KMS-11 (cell line): ENCODE results near the gene TBC1D8.
A peak's percentile ranks its signal among the peaks of the same experiment; 100 is the strongest.

Experiments used
- H2AFZ ChIP-seq: fragments of 200-600 bp; sonication (generic); 2 replicates; pipeline ENCODE4 v1.6.1; 2016; ENCODE audit warnings: antibody characterized with exemption, mixed run types, low read depth
- H3K27ac ChIP-seq: fragments of 200-600 bp; sonication (generic); 2 replicates; pipeline ENCODE4 v1.6.1; 2016; ENCODE audit warnings: mild to moderate bottlenecking, mixed run types
- H3K27me3 ChIP-seq: fragments of 200-600 bp; sonication (generic); 2 replicates; pipeline ENCODE4 v1.6.1; 2017; ENCODE audit warnings: mild to moderate bottlenecking, low read depth, mixed run types, moderate library complexity; ENCODE audit not compliant: insufficient read depth
- H3K36me3 ChIP-seq: fragments of 200-600 bp; sonication (generic); 2 replicates; pipeline ENCODE4 v1.6.1; 2017; ENCODE audit warnings: mild to moderate bottlenecking, mixed run types; ENCODE audit not compliant: insufficient read depth
- H3K4me1 ChIP-seq: fragments of 200-600 bp; sonication (generic); 2 replicates; pipeline ENCODE4 v1.6.1; 2016; ENCODE audit warnings: mild to moderate bottlenecking, low read depth, mixed run types; ENCODE audit not compliant: poor library complexity, severe bottlenecking
- H3K4me2 ChIP-seq: fragments of 200-600 bp; sonication (generic); 2 replicates; pipeline ENCODE4 v1.7.0; 2016; ENCODE audit warnings: mild to moderate bottlenecking, mixed run types
- H3K4me3 ChIP-seq: fragments of 200-600 bp; sonication (generic); IDR thresholded peaks from 2 replicates; pipeline ENCODE4 v1.6.1; 2017; ENCODE audit warnings: low read depth, low read length, mixed read lengths; ENCODE audit not compliant: insufficient read depth
- H3K79me2 ChIP-seq: fragments of 200-600 bp; sonication (generic); 2 replicates; pipeline ENCODE4 v1.6.1; 2016; ENCODE audit warnings: low read depth, mixed run types; ENCODE audit not compliant: insufficient read depth
- H3K9ac ChIP-seq: fragments of 200-600 bp; sonication (generic); 2 replicates; pipeline ENCODE4 v1.6.1; 2016; ENCODE audit warnings: mild to moderate bottlenecking, mixed run types
- H4K20me1 ChIP-seq: fragments of 200-600 bp; sonication (generic); 2 replicates; pipeline ENCODE4 v1.6.1; 2016; ENCODE audit warnings: mild to moderate bottlenecking, mixed run types; ENCODE audit not compliant: insufficient read depth
- CTCF ChIP-seq: fragments of 200-600 bp; sonication (generic); conservative IDR thresholded peaks from 2 replicates; pipeline ENCODE4 v1.6.1; 2017; ENCODE audit warnings: low read depth, mild to moderate bottlenecking, antibody characterized with exemption, low read length, moderate library complexity, mixed read lengths

The TBC1D8 gene

GRCh38 chr2:101018934-101019333 lies 132.2 kb downstream of the TBC1D8 start:
- Histone ChIP-seq H3K4me2 (no peak overlapping the region), H2AFZ (no peak overlapping the region), H3K4me1 (no peaks in the 10 kb centered on the region), H3K36me3 (no peaks in the 10 kb centered on the region), H3K4me3 (no peak overlapping the region), H3K79me2 (no peaks in the 10 kb centered on the region), H4K20me1 (no peaks in the 10 kb centered on the region), H3K9ac (no peak overlapping the region), H3K27me3 (no peaks in the 10 kb centered on the region), H3K27ac (no peak overlapping the region)
- no peak for TF ChIP-seq CTCF

- no peaks in the 10 kb centered on the region for H4K20me1 ChIP-seq
- TF ChIP-seq CTCF: no peak
- H3K4me1 ChIP-seq: no peaks in the 10 kb centered on the region
- no peak overlapping the region for H3K4me3 ChIP-seq
- no peak overlapping the region for H3K27ac ChIP-seq
- H3K79me2 ChIP-seq: no peaks in the 10 kb centered on the region
- no peak overlapping the region for H3K9ac ChIP-seq
- H3K4me2 ChIP-seq: no peak overlapping the region
- H3K27me3 ChIP-seq: no peaks in the 10 kb centered on the region
- H2AFZ ChIP-seq: no peak overlapping the region
- no peaks in the 10 kb centered on the region for H3K36me3 ChIP-seq
Measured at GRCh38 chr2:101017371-101017770, 133.8 kb downstream of the TBC1D8 start.

- Histone ChIP-seq H2AFZ (no peak overlapping the region), H3K36me3 (no peaks in the 10 kb centered on the region), H3K4me1 (peaks cover 3% of the 10 kb centered on the region), H3K27ac (no peak overlapping the region), H3K4me2 (no peak overlapping the region), H3K4me3 (no peak overlapping the region), H3K27me3 (no peaks in the 10 kb centered on the region), H3K9ac (no peak overlapping the region), H3K79me2 (no peaks in the 10 kb centered on the region), H4K20me1 (no peaks in the 10 kb centered on the region)
- no peak for TF ChIP-seq CTCF
Measured at GRCh38 chr2:101014264-101014857, 136.8 kb downstream of the TBC1D8 start.

DNA sequence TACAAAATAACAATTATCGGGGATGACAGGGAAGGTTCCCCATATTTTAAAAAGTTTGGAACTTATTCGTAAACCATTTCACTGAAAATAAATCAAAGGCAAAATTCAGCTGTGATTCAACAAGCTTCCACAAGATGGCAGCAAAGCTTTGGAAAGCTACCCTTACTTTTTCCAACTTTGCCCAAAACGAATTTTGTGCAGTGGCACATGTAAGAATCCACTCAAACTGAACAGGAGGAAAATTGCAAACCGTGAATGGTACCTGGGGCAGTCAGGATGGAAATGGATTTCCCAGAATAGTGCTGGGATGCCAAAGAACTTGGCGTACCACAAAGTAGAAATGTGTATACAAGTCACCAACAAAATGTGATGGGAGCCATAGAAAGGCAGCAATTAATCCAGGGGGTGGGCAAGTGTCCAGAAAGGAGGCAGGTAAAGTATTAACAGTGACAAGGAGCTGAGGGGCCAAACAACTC lies 138.4 kb downstream of the TBC1D8 start:
- TF ChIP-seq CTCF: peak; percentile 90
- Histone ChIP-seq H3K4me1 (peaks cover 3% of the 10 kb centered on the region), H3K4me3 (no peak overlapping the region), H3K4me2 (no peak overlapping the region), H3K36me3 (no peaks in the 10 kb centered on the region), H3K79me2 (no peaks in the 10 kb centered on the region), H2AFZ (no peak overlapping the region), H3K27ac (no peak overlapping the region), H4K20me1 (no peaks in the 10 kb centered on the region), H3K9ac (no peak overlapping the region), H3K27me3 (no peaks in the 10 kb centered on the region)
